SK-N-SH treated with all-trans-retinoic acid at 6 μM for 48 hours (cell line): ENCODE data around the gene TCN1.
"Not testable (repeated sequence)": the region's sequence is repeated elsewhere in the genome, so short reads cannot be mapped to it uniquely, and the experiment has no call there.

Experiments used
- ATAC-seq: fragments of 200-7000 bp; cut with Tn5 transposase; 3 replicates; pipeline ENCODE4 v1.9.1; 2020; ENCODE audit warnings: mild to moderate bottlenecking, moderate library complexity
- ARNTL ChIP-seq: fragments of 450-650 bp; formaldehyde crosslinking; IDR thresholded peaks from 2 replicates; pipeline ENCODE4 v1.5.0; 2020; ENCODE audit warnings: low read depth, mild to moderate bottlenecking, moderate library complexity, borderline replicate concordance
- CSDC2 ChIP-seq: fragments of 250-450 bp; sonication (Bioruptor Pico); IDR thresholded peaks from 2 replicates; pipeline ENCODE4 v1.5.0; 2020; ENCODE audit warnings: mild to moderate bottlenecking, moderate library complexity
- ESRRG ChIP-seq: fragments of 250-450 bp; sonication (Bioruptor Pico); IDR thresholded peaks from 2 replicates; pipeline ENCODE4 v1.6.1; 2021; ENCODE audit warnings: mild to moderate bottlenecking
- GLIS3 ChIP-seq: fragments of 250-450 bp; sonication (Bioruptor Pico); IDR thresholded peaks from 2 replicates; pipeline ENCODE4 v1.5.0; 2020; ENCODE audit warnings: mild to moderate bottlenecking, moderate library complexity
- ISL1 ChIP-seq: fragments of 250-450 bp; sonication (Bioruptor Pico); IDR thresholded peaks from 2 replicates; pipeline ENCODE4 v2.1.2; 2022; ENCODE audit warnings: mild to moderate bottlenecking, moderate library complexity
- OSR1 ChIP-seq: fragments of 250-450 bp; sonication (Bioruptor Pico); IDR thresholded peaks from 2 replicates; pipeline ENCODE4 v1.8.0; 2022; ENCODE audit warnings: moderate library complexity, mild to moderate bottlenecking, inconsistent platforms
- POU6F1 ChIP-seq: fragments of 250-450 bp; sonication (Bioruptor Pico); IDR thresholded peaks from 2 replicates; pipeline ENCODE4 v1.8.0; 2021; ENCODE audit warnings: low read depth, mild to moderate bottlenecking, moderate library complexity, borderline replicate concordance
- PPARA ChIP-seq: fragments of 250-450 bp; sonication (Bioruptor Pico); IDR thresholded peaks from 2 replicates; pipeline ENCODE4 v1.5.0; 2020; ENCODE audit warnings: mild to moderate bottlenecking, borderline replicate concordance
- RARB ChIP-seq: fragments of 250-450 bp; sonication (Bioruptor Pico); IDR thresholded peaks from 2 replicates; pipeline ENCODE4 v1.8.0; 2021; ENCODE audit warnings: mild to moderate bottlenecking, moderate library complexity
- SNAI2 ChIP-seq: fragments of 250-450 bp; sonication (Bioruptor Pico); IDR thresholded peaks from 2 replicates; pipeline ENCODE4 v1.5.0; 2020; ENCODE audit warnings: mild to moderate bottlenecking, moderate library complexity
- TCF4 ChIP-seq: fragments of 250-450 bp; sonication (Bioruptor Pico); IDR thresholded peaks from 2 replicates; pipeline ENCODE4 v1.8.0; 2021; ENCODE audit warnings: mild to moderate bottlenecking, moderate library complexity, borderline replicate concordance
- TOX ChIP-seq: fragments of 250-450 bp; sonication (Bioruptor Pico); IDR thresholded peaks from 2 replicates; pipeline ENCODE4 v1.8.0; 2021; ENCODE audit warnings: mild to moderate bottlenecking, moderate library complexity, borderline replicate concordance
- TSHZ2 ChIP-seq: fragments of 250-450 bp; sonication (Bioruptor Pico); IDR thresholded peaks from 2 replicates; pipeline ENCODE4 v1.5.0; 2020; ENCODE audit warnings: mild to moderate bottlenecking, moderate library complexity
- ZC3H10 ChIP-seq: fragments of 250-450 bp; sonication (Bioruptor Pico); IDR thresholded peaks from 2 replicates; pipeline ENCODE4 v1.5.1; 2021; ENCODE audit warnings: mild to moderate bottlenecking, moderate library complexity
- ZFP3 ChIP-seq: fragments of 250-450 bp; sonication (Bioruptor Pico); IDR thresholded peaks from 2 replicates; pipeline ENCODE4 v1.5.0; 2020; ENCODE audit warnings: mild to moderate bottlenecking, moderate library complexity
- ZFP30 ChIP-seq: fragments of 450-650 bp; formaldehyde crosslinking; IDR thresholded peaks from 2 replicates; pipeline ENCODE4 v1.5.0; 2022; ENCODE audit warnings: mild to moderate bottlenecking, moderate library complexity
- ZNF565 ChIP-seq: fragments of 450-650 bp; formaldehyde crosslinking; conservative IDR thresholded peaks from 2 replicates; pipeline ENCODE4 v1.5.0; 2020; ENCODE audit warnings: low read depth, mild to moderate bottlenecking, moderate library complexity
- ZNF70 ChIP-seq: fragments of 450-650 bp; formaldehyde crosslinking; IDR thresholded peaks from 2 replicates; pipeline ENCODE4 v1.5.0; 2020; ENCODE audit warnings: mild to moderate bottlenecking, moderate library complexity
- ZNF8 ChIP-seq: fragments of 450-650 bp; formaldehyde crosslinking; IDR thresholded peaks from 2 replicates; pipeline ENCODE4 v1.5.0; 2020; ENCODE audit warnings: mild to moderate bottlenecking, moderate library complexity
- TF ChIP-seq, protein P1 (sequence below): fragments of 250-450 bp; sonication (Bioruptor Pico); IDR thresholded peaks from 2 replicates; pipeline ENCODE4 v1.5.1; 2020; ENCODE audit warnings: low read depth, mild to moderate bottlenecking, moderate library complexity
- TF ChIP-seq, protein P2 (sequence below): fragments of 250-450 bp; sonication (Bioruptor Pico); IDR thresholded peaks from 2 replicates; pipeline ENCODE4 v1.5.1; 2021; ENCODE audit warnings: mild to moderate bottlenecking, moderate library complexity
- TF ChIP-seq, protein P3 (sequence below): fragments of 250-450 bp; sonication (Bioruptor Pico); IDR thresholded peaks from 2 replicates; pipeline ENCODE4 v1.8.0; 2020; ENCODE audit warnings: mild to moderate bottlenecking, moderate library complexity, borderline replicate concordance

Gene TCN1

GRCh38 chr11:59854871-59855270 lies 11.4 kb downstream of the TCN1 start:
- ATAC-seq, result no peak
- TF ChIP-seq TCF4 (no peak), ZNF565 (no peak)

GRCh38 chr11:59851416-59851815 lies 14.9 kb downstream of the TCN1 start:
- ATAC-seq, result not testable (repeated sequence)

DNA sequence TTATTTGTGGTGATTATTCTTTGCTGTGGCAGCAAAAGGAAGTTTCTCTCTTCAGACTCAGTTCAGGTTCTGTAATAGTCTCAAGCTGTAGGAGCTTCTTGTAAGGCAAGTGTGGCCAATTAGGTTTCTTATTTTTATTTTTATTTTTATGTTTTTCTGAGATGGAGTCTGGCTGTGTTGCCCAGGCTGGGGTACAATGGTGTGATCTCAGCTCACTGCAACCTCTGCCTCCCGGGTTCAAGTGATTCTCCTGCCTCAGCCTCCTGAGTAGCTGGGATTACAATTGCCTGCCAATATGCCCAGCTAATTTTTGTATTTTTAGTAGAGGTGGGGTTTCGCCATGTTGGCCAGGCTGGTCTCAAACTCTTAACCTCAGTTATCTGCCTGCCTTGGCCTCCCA lies 16.7 kb downstream of the TCN1 start:
- not testable (repeated sequence) for ATAC-seq

GRCh38 chr11:59849129-59849528 lies 17.2 kb downstream of the TCN1 start:
- ATAC-seq, result no peak
- TF ChIP-seq OSR1 (CRISPR knock-in tag) (no peak), RARB (no peak), ARNTL (CRISPR knock-in tag) (no peak), PPARA (CRISPR knock-in tag) (no peak), SNAI2 (CRISPR knock-in tag) (no peak), ZFP30 (CRISPR knock-in tag) (no peak), ZC3H10 (CRISPR knock-in tag) (no peak), ZNF565 (no peak), ZNF70 (CRISPR knock-in tag) (no peak), ZNF8 (CRISPR knock-in tag) (no peak), GLIS3 (CRISPR knock-in tag) (no peak)
- TF ChIP-seq, protein P1, sequence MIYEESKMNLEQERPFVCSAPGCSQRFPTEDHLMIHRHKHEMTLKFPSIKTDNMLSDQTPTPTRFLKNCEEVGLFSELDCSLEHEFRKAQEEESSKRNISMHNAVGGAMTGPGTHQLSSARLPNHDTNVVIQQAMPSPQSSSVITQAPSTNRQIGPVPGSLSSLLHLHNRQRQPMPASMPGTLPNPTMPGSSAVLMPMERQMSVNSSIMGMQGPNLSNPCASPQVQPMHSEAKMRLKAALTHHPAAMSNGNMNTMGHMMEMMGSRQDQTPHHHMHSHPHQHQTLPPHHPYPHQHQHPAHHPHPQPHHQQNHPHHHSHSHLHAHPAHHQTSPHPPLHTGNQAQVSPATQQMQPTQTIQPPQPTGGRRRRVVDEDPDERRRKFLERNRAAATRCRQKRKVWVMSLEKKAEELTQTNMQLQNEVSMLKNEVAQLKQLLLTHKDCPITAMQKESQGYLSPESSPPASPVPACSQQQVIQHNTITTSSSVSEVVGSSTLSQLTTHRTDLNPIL, result no peak
- TF ChIP-seq, protein P2, sequence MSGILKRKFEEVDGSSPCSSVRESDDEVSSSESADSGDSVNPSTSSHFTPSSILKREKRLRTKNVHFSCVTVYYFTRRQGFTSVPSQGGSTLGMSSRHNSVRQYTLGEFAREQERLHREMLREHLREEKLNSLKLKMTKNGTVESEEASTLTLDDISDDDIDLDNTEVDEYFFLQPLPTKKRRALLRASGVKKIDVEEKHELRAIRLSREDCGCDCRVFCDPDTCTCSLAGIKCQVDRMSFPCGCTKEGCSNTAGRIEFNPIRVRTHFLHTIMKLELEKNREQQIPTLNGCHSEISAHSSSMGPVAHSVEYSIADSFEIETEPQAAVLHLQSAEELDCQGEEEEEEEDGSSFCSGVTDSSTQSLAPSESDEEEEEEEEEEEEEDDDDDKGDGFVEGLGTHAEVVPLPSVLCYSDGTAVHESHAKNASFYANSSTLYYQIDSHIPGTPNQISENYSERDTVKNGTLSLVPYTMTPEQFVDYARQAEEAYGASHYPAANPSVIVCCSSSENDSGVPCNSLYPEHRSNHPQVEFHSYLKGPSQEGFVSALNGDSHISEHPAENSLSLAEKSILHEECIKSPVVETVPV (CRISPR knock-in tag), result no peak

- ATAC-seq, result not testable (repeated sequence)
Measured at GRCh38 chr11:59848439-59848838, 17.8 kb downstream of the TCN1 start.

DNA sequence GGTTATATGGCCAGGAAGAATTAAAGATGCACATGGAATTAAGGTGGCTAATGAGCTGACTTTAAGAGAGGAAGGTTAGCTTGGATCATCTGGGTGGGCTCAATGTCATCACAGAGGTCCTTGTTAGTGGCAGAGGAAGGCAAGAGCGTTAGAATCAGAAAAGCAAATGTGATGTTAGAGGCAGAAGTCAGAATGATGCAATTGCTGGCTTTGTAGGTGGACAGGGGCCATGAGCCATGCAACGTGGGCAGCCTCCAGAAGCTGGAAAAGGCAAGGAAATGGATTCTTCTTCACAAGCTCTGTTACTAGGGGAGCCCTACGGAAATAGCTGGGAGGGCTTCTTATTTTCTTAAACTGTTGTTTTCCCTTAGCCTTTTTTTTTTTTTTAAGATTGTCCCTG lies 18.7 kb downstream of the TCN1 start:
- no peak for ATAC-seq
- TF ChIP-seq, protein P1, result no peak
- no peak for TF ChIP-seq TOX (CRISPR knock-in tag)
- no peak for TF ChIP-seq ISL1
- TF ChIP-seq RARB, result no peak
- TF ChIP-seq SNAI2 (CRISPR knock-in tag), result no peak
- no peak for TF ChIP-seq ESRRG (CRISPR knock-in tag)
- TF ChIP-seq, protein P3, sequence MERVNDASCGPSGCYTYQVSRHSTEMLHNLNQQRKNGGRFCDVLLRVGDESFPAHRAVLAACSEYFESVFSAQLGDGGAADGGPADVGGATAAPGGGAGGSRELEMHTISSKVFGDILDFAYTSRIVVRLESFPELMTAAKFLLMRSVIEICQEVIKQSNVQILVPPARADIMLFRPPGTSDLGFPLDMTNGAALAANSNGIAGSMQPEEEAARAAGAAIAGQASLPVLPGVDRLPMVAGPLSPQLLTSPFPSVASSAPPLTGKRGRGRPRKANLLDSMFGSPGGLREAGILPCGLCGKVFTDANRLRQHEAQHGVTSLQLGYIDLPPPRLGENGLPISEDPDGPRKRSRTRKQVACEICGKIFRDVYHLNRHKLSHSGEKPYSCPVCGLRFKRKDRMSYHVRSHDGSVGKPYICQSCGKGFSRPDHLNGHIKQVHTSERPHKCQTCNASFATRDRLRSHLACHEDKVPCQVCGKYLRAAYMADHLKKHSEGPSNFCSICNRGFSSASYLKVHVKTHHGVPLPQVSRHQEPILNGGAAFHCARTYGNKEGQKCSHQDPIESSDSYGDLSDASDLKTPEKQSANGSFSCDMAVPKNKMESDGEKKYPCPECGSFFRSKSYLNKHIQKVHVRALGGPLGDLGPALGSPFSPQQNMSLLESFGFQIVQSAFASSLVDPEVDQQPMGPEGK (CRISPR knock-in tag), result no peak
- no peak for TF ChIP-seq POU6F1 (CRISPR knock-in tag)
- no peak for TF ChIP-seq ZC3H10 (CRISPR knock-in tag)
- TF ChIP-seq OSR1 (CRISPR knock-in tag), result no peak
- no peak for TF ChIP-seq TCF4
- TF ChIP-seq ZNF70 (CRISPR knock-in tag), result no peak
- no peak for TF ChIP-seq CSDC2
- TF ChIP-seq ARNTL (CRISPR knock-in tag), result no peak
- TF ChIP-seq TSHZ2, result no peak
- TF ChIP-seq, protein P2 (CRISPR knock-in tag), result no peak
- TF ChIP-seq ZFP3 (CRISPR knock-in tag), result no peak
- no peak for TF ChIP-seq ZNF565
